Left lung (tissue), 10 donors: ENCODE data around the gene PFKFB2. TPM values are rescaled to one million over a fixed set of nuclear protein-coding genes. Genes with fewer than 3 reads are reported as not detected.

ENCODE experiments used
- ATAC-seq: fragments of 200-7000 bp; cut with Tn5 transposase; one replicate; pipeline ENCODE4 v1.9.1; 2020; ENCODE audit warnings: moderate library complexity
- DNase-seq, 4 donors: peaks; one replicate each; pipeline ENCODE4 v3.0.0-alpha.2; 2013 to 2020
- H3K27ac ChIP-seq, 2 donors: fragments of 200-600 bp; sonication (generic) in 1 of 2; one replicate each; pipeline versions ENCODE4 v1.5.0 to v1.8.0; 2020 to 2021
- H3K27me3 ChIP-seq, 2 donors: fragments of 200-600 bp; sonication (generic) in 1 of 2; one replicate each; pipeline versions ENCODE4 v1.5.0 to v1.8.0; 2020 to 2021
- H3K36me3 ChIP-seq, 2 donors: fragments of 200-600 bp; sonication (generic) in 1 of 2; one replicate each; pipeline versions ENCODE4 v1.5.0 to v1.8.0; 2020 to 2021
- H3K4me1 ChIP-seq, 2 donors: fragments of 200-600 bp; one replicate each; pipeline ENCODE4 v1.8.0; 2021
- H3K4me3 ChIP-seq, 2 donors: fragments of 200-600 bp; sonication (generic) in 1 of 2; one replicate each; pipeline versions ENCODE4 v1.5.0 to v1.8.0; 2020 to 2021; ENCODE audit warnings: mild to moderate bottlenecking in 1 of 2
- H3K9me3 ChIP-seq, 2 donors: fragments of 200-600 bp; sonication (generic) in 1 of 2; one replicate each; pipeline versions ENCODE4 v1.5.0 to v1.8.0; 2020 to 2021
- CTCF ChIP-seq, 2 donors: fragments of 200-600 bp; sonication (generic) in 1 of 2; IDR thresholded peaks; one replicate each; pipeline versions ENCODE4 v1.5.0 to v1.8.0; 2021; ENCODE audit warnings: antibody characterized with exemption in 2 of 2
- intact Hi-C, 2 donors: fragments of 100-400 bp; cut with DNase I; formaldehyde crosslinking; loops; one replicate each; pipeline versions ENCODE4 v1.11.2 to v1.14.2; 2022
- polyA plus RNA-seq, 6 donors: library from polyadenylated mRNA; unstranded; fragments of 120-200 nt; gene quantifications; one replicate each; pipeline ENCODE4 v1.2.1, GENCODE V29; 2013; ENCODE audit not compliant: insufficient read length in 6 of 6
- total RNA-seq, 2 donors: library from RNA; stranded (reverse); fragmentation: NEBNext Ultra II Directional; extraction: Animal tissue kit (Norgen Biotek cat#: 25700); gene quantifications; one replicate each; pipeline ENCODE4 v1.2.1, GENCODE V29; 2021
- donor health status: DM: no; HTN: yes; CAD: no.
- donor health status: DM: no; HTN: no; CAD: no.

The PFKFB2 gene
- total and polyA plus RNA-seq, 8 donors: 13.4 to 63.8 (median 17.2) TPM

DNA sequence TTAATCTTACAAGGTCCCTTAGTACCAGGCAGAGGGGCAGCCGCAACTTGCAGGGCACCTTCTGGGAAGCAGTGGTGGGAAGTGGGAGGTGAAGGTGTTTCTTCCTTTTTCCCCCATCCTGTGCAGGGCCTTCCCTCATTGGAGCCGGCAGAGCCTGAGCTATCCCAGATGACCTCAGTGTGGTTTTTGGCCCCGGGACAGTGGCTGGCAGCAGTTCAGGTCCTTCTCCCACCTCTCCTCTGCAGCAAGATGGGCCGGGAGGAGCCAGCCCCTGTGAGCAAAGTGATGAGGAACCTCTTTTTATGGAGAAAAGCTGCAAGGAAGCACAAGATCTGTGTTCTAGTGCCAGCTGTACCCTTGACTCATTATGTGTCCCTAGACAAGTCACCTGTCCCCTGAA, 6.8 kb downstream of the PFKFB2 start:
- Histone ChIP-seq H3K9me3 (no peaks in the 10 kb centered on the region), H3K4me1 (peaks cover 0 to 28% of the 10 kb centered on the region in 2 donors), H3K27me3 (no peaks in the 10 kb centered on the region), H3K4me3 (no peak overlapping the region), H3K36me3 (peaks cover 0 to 36% of the 10 kb centered on the region in 2 donors), H3K27ac (peak overlapping the region in 1 of 2 donors; percentile 76)
- intact Hi-C loops: no loop called here
- no peak for ATAC-seq
- TF ChIP-seq CTCF (IDR thresholded peaks at IDR 0.05): no peak
- DNase-seq: no peak

- H3K27ac ChIP-seq: peak overlapping the region in 1 of 2 donors; percentile 76
- peaks cover 0 to 43% of the 10 kb centered on the region in 2 donors for H3K36me3 ChIP-seq
- no peak for ATAC-seq
- H3K9me3 ChIP-seq: no peaks in the 10 kb centered on the region
- no peak for DNase-seq
- intact Hi-C loops: no loop called here
- TF ChIP-seq CTCF (IDR thresholded peaks at IDR 0.05): no peak
- no peaks in the 10 kb centered on the region for H3K27me3 ChIP-seq
- H3K4me1 ChIP-seq: peaks cover 0 to 25% of the 10 kb centered on the region in 2 donors
- H3K4me3 ChIP-seq: no peak overlapping the region
Measured at GRCh38 chr1:207060596-207060995, 7.5 kb downstream of the PFKFB2 start.

DNA sequence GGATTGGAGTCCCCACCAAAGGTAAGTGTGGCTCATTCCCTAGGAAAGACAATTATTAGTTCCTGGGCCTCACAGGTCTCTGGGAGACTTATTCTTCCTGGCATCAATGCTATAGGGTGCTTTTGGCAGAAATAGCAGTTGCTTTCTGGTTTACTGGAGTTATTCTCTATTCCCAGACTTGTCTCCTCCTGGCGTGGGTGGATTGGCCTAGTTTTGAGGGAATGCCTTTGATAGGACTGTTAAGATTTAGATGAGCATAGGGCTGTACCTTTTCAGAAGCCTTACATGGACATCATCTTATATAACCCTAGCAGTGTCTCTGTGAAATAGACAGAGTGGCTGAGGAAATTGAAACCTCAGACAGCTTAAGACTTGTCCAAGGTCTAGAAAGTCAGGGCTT, 9.0 kb downstream of the PFKFB2 start:
- intact Hi-C loops: no loop called here
- Histone ChIP-seq H3K36me3 (peaks cover 0 to 57% of the 10 kb centered on the region in 2 donors), H3K4me3 (no peak overlapping the region), H3K27me3 (no peaks in the 10 kb centered on the region), H3K4me1 (peaks cover 0 to 14% of the 10 kb centered on the region in 2 donors), H3K27ac (no peak overlapping the region), H3K9me3 (no peaks in the 10 kb centered on the region)
- ATAC-seq (no peak), DNase-seq (no peak)
- TF ChIP-seq CTCF (IDR thresholded peaks at IDR 0.05): no peak

DNA sequence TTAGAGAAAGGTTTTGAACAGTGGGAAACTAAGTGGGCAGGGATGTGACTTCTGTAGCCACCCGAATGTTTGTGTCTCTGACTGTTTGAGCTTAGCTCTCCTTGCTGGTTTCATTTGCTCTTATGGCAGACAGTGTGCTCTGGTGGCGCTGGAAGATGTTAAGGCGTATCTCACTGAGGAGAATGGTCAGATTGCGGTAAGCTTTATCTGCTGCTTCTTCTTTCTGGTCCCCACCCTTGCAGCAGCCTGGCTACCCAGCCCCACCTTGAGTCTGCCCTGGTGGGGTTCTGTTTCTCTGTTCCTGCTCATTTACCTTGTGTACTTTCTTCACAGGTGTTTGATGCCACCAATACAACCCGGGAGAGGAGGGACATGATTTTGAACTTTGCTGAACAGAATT, 9.9 kb downstream of the PFKFB2 start:
- H3K27ac ChIP-seq: no peak overlapping the region
- peaks cover 0 to 66% of the 10 kb centered on the region in 2 donors for H3K36me3 ChIP-seq

GRCh38 chr1:207064561-207064960, 11.5 kb downstream of the PFKFB2 start:
- DNase-seq: peak in 2 of 4 donors; percentile 67 to 76
- Histone ChIP-seq H3K4me1 (peaks cover 0 to 13% of the 10 kb centered on the region in 2 donors), H3K4me3 (no peak overlapping the region), H3K27ac (peak overlapping the region in 1 of 2 donors; percentile 71), H3K9me3 (no peaks in the 10 kb centered on the region), H3K36me3 (peaks cover 0 to 81% of the 10 kb centered on the region in 2 donors), H3K27me3 (no peaks in the 10 kb centered on the region)
- ATAC-seq: peak; percentile 87
- intact Hi-C loops: no loop called here
- TF ChIP-seq CTCF (IDR thresholded peaks at IDR 0.05): no peak

More for the DNA sequence above, 9.9 kb downstream of the PFKFB2 start:
- no peak for DNase-seq
- Histone ChIP-seq H3K9me3 (no peaks in the 10 kb centered on the region), H3K27me3 (no peaks in the 10 kb centered on the region), H3K4me1 (peaks cover 0 to 14% of the 10 kb centered on the region in 2 donors), H3K4me3 (no peak overlapping the region)
- intact Hi-C loops: no loop called here
- TF ChIP-seq CTCF (IDR thresholded peaks at IDR 0.05): no peak
- no peak for ATAC-seq
